Activated CD8-positive, alpha-beta T cell treated with anti-CD3 and anti-CD28 coated beads for 36 hours (primary cell): ENCODE results near the gene PAXIP1. TPM values are rescaled to one million over a fixed set of nuclear protein-coding genes. Genes with fewer than 3 reads are reported as not detected.

Experiments used
- ATAC-seq: fragments of 200-7000 bp; cut with Tn5 transposase; one replicate; pipeline ENCODE4 v1.10.0; 2021; ENCODE audit warnings: mild to moderate bottlenecking, moderate library complexity
- CTCF ChIA-PET: fragments of 350-600 bp; sonication (Branson Sonifier 250); formaldehyde crosslinking; loops from one replicate; lab custom pipeline; 2021; ENCODE audit warnings: antibody characterized with exemption; lab: Charles Lee
- POLR2A ChIA-PET: fragments of 350-600 bp; sonication (Branson Sonifier 250); formaldehyde crosslinking; loops from one replicate; lab custom pipeline; 2021; ENCODE audit warnings: antibody characterized with exemption; lab: Charles Lee
- DNase-seq: peaks from one replicate; pipeline ENCODE4 v3.0.0-alpha.2; 2020
- H3K27ac Mint-ChIP-seq: one replicate; pipeline ENCODE4 v1.8.0; 2021; ENCODE audit warnings: mild to moderate bottlenecking, mixed read lengths
- H3K27me3 Mint-ChIP-seq: one replicate; pipeline ENCODE4 v1.8.0; 2021; ENCODE audit warnings: mixed read lengths
- H3K36me3 Mint-ChIP-seq: one replicate; pipeline ENCODE4 v1.8.0; 2021; ENCODE audit warnings: low read depth, mixed read lengths
- H3K4me1 Mint-ChIP-seq: one replicate; pipeline ENCODE4 v1.8.0; 2021; ENCODE audit warnings: low read depth, mixed read lengths
- H3K4me3 Mint-ChIP-seq: one replicate; pipeline ENCODE4 v1.8.0; 2021; ENCODE audit warnings: mild to moderate bottlenecking, moderate library complexity, mixed read lengths
- H3K9me3 Mint-ChIP-seq: one replicate; pipeline ENCODE4 v1.8.0; 2021; ENCODE audit warnings: mixed read lengths
- intact Hi-C: fragments of 100-400 bp; cut with micrococcal nuclease; formaldehyde crosslinking; loops from one replicate; pipeline ENCODE4 v1.10.0; 2022
- total RNA-seq, 2 experiments: library from RNA; stranded (reverse); gene quantifications; one replicate each; pipeline ENCODE4 v1.2.3, GENCODE V29; 2021
- TF ChIP-seq, protein P1 (sequence below): fragments of 200-600 bp; IDR thresholded peaks from one replicate; pipeline ENCODE4 v1.8.0; 2022; ENCODE audit warnings: antibody characterized with exemption, mild to moderate bottlenecking

The PAXIP1 gene
- total RNA-seq, 2 experiments from 2014 or later = 20.5 to 23.9 TPM

GRCh38 chr7:154990964-154991540, 11.9 kb downstream of the PAXIP1 start:
- ChIA-PET CTCF (interaction anchor here (0.9 to 1.5 kb wide), 3 partner anchors 10 to 64 kb away, joined by 4 to 7 read pairs (median 4); no protein-coding TSS in a partner anchor), POLR2A (no interaction called here)
- no peaks in the 10 kb centered on the region for H3K9me3 Mint-ChIP-seq
- no peaks in the 10 kb centered on the region for H3K4me1 Mint-ChIP-seq
- TF ChIP-seq, protein P1, sequence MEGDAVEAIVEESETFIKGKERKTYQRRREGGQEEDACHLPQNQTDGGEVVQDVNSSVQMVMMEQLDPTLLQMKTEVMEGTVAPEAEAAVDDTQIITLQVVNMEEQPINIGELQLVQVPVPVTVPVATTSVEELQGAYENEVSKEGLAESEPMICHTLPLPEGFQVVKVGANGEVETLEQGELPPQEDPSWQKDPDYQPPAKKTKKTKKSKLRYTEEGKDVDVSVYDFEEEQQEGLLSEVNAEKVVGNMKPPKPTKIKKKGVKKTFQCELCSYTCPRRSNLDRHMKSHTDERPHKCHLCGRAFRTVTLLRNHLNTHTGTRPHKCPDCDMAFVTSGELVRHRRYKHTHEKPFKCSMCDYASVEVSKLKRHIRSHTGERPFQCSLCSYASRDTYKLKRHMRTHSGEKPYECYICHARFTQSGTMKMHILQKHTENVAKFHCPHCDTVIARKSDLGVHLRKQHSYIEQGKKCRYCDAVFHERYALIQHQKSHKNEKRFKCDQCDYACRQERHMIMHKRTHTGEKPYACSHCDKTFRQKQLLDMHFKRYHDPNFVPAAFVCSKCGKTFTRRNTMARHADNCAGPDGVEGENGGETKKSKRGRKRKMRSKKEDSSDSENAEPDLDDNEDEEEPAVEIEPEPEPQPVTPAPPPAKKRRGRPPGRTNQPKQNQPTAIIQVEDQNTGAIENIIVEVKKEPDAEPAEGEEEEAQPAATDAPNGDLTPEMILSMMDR = no peak
- ATAC-seq (no peak), DNase-seq (no peak)
- no peak overlapping the region for H3K27ac Mint-ChIP-seq
- no peaks in the 10 kb centered on the region for H3K27me3 Mint-ChIP-seq
- peaks cover 38% of the 10 kb centered on the region for H3K36me3 Mint-ChIP-seq
- intact Hi-C loops = no loop called here
- H3K4me3 Mint-ChIP-seq = no peak overlapping the region

DNA sequence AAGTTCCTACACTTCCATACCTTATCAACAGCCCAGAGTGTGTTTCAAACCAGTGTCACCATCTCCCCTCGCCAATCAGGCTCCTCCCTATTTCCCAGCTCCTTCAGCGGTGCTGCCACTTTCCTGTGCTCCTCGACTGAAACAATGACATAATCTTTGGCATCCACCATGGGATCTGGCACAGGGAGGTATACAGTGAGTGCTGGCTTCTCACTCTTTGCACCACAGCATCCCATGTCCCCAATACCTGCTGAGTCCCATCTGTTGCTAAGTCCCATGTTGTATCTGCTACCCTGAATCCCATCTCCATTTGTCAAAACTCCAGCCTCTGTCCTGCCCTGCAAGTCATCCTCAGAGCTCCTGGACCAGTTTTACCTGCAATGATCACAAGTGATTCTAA, 15.4 kb downstream of the PAXIP1 start:
- CTCF ChIA-PET = interaction anchor here (1.3 kb wide), 1 partner anchor 392 kb away, joined by 3 read pairs; no protein-coding TSS in a partner anchor
- Mint-ChIP-seq H3K27ac (no peak overlapping the region), H3K9me3 (no peaks in the 10 kb centered on the region), H3K36me3 (peaks cover 23% of the 10 kb centered on the region), H3K4me3 (no peak overlapping the region), H3K4me1 (no peaks in the 10 kb centered on the region), H3K27me3 (no peaks in the 10 kb centered on the region)
- TF ChIP-seq, protein P1 = no peak
- ATAC-seq (no peak), DNase-seq (no peak)
- POLR2A ChIA-PET = interaction anchor here (0.9 kb wide), 1 partner anchor 16 kb away, joined by 3 read pairs; no protein-coding TSS in a partner anchor
- intact Hi-C loops = no loop called here

GRCh38 chr7:154986200-154986945, 16.6 kb downstream of the PAXIP1 start:
- ChIA-PET POLR2A (interaction anchor here (0.6 to 0.7 kb wide), 2 partner anchors 17 to 62 kb away, joined by 3 read pairs; partner anchors contain the start of gene PAXIP1), CTCF (interaction anchor here (0.9 to 1.4 kb wide), 4 partner anchors 24 to 393 kb away, joined by 3 to 4 read pairs (median 3); no protein-coding TSS in a partner anchor)
- intact Hi-C loops = no loop called here
- H3K4me1 Mint-ChIP-seq = no peaks in the 10 kb centered on the region
- TF ChIP-seq, protein P1 = no peak
- no peaks in the 10 kb centered on the region for H3K27me3 Mint-ChIP-seq
- H3K4me3 Mint-ChIP-seq = no peak overlapping the region
- DNase-seq = no peak
- peaks cover 17% of the 10 kb centered on the region for H3K36me3 Mint-ChIP-seq
- ATAC-seq = no peak
- H3K27ac Mint-ChIP-seq = no peak overlapping the region
- H3K9me3 Mint-ChIP-seq = no peaks in the 10 kb centered on the region

DNA sequence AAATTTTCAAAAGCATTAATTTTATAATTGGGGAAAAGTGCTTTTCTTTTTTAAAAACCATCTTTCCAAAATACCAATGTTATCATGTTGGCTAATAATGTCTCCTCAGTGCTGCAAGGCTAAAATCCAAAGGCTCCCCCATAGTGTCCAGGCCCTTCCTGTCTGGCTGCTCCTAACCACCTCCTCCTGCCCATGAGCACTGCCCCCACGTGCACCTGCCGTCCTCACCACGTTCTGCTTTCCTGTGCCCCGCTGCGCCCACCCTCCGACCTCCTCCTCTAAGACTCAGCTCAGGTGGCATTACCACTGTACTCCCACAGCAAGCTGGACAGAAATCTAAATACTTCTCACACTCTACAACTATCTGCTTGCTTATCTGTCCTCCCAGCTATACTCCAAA, 17.7 kb downstream of the PAXIP1 start:
- ChIA-PET POLR2A (interaction anchor here (0.7 kb wide), 1 partner anchor 18 kb away, joined by 3 read pairs; the partner anchor contains the start of gene PAXIP1), CTCF (interaction anchor here (1.3 to 1.4 kb wide), 2 partner anchors 58 to 72 kb away, joined by 3 to 4 read pairs; no protein-coding TSS in a partner anchor)
- H3K4me3 Mint-ChIP-seq = no peak overlapping the region
- DNase-seq (no peak), ATAC-seq (no peak)
- TF ChIP-seq, protein P1 = no peak
- H3K27ac Mint-ChIP-seq = no peak overlapping the region
- H3K9me3 Mint-ChIP-seq = no peaks in the 10 kb centered on the region
- H3K4me1 Mint-ChIP-seq = no peaks in the 10 kb centered on the region
- H3K27me3 Mint-ChIP-seq = no peaks in the 10 kb centered on the region
- intact Hi-C loops = no loop called here
- peaks cover 16% of the 10 kb centered on the region for H3K36me3 Mint-ChIP-seq
